ENCODE results near the gene KLHDC4. TPM values are rescaled to one million over a fixed set of nuclear protein-coding genes. Genes with fewer than 3 reads are reported as not detected.

The KLHDC4 gene
- total and polyA plus RNA-seq, 7 donors = 9.2 to 19.7 (median 14.7) TPM

GRCh38 chr16:87687998-87688529 lies 77.7 kb downstream of the KLHDC4 start:
- Histone ChIP-seq H3K9me3 (no peaks in the 10 kb centered on the region), H3K4me3 (no peak overlapping the region), H3K4me1 (no peaks in the 10 kb centered on the region), H3K27ac (no peak overlapping the region), H3K36me3 (ENCODE audit: insufficient read depth in 1 of 2, low read depth in 1 of 2) (no peaks in the 10 kb centered on the region), H3K27me3 (ENCODE audit: insufficient read depth in 3 of 3, low read length in 2 of 3) (peaks cover 0 to 56% (median 12%) of the 10 kb centered on the region in 3 donors)
- 78 to 81% (median 78%) methylated on average over 13 to 14 of the region's 14 CpGs for WGBS, 3 donors
- DNase-seq (no peak), ATAC-seq (no peak)
- no peak for TF ChIP-seq CTCF (IDR thresholded peaks at IDR 0.05)
- intact Hi-C loops (cut with DNase I) = no loop called here

- 55 to 60% (median 58%) methylated on average over 27 to 31 of the region's 31 CpGs for WGBS, 3 donors
- Histone ChIP-seq H3K27ac (no peak overlapping the region), H3K27me3 (ENCODE audit: insufficient read depth in 3 of 3, low read length in 2 of 3) (peaks cover 0 to 63% (median 14%) of the 10 kb centered on the region in 3 donors), H3K4me3 (no peak overlapping the region), H3K9me3 (no peaks in the 10 kb centered on the region), H3K36me3 (ENCODE audit: insufficient read depth in 1 of 2, low read depth in 1 of 2) (no peaks in the 10 kb centered on the region), H3K4me1 (no peaks in the 10 kb centered on the region)
- no peak for TF ChIP-seq CTCF (IDR thresholded peaks at IDR 0.05)
- intact Hi-C loops (cut with DNase I) = no loop called here
- ATAC-seq = no peak
- no peak for DNase-seq
Measured at GRCh38 chr16:87687126-87687910, 78.5 kb downstream of the KLHDC4 start.

GRCh38 chr16:87686697-87687096 lies 79.1 kb downstream of the KLHDC4 start:
- 61 to 76% (median 64%) methylated on average over 13 of the region's 13 CpGs for WGBS, 3 donors
- Histone ChIP-seq H3K27me3 (ENCODE audit: insufficient read depth in 3 of 3, low read length in 2 of 3) (peaks cover 0 to 69% (median 14%) of the 10 kb centered on the region in 3 donors), H3K4me3 (no peak overlapping the region), H3K4me1 (no peaks in the 10 kb centered on the region), H3K27ac (no peak overlapping the region), H3K9me3 (no peaks in the 10 kb centered on the region), H3K36me3 (ENCODE audit: insufficient read depth in 1 of 2, low read depth in 1 of 2) (no peaks in the 10 kb centered on the region)
- intact Hi-C loops (cut with DNase I) = no loop called here
- ATAC-seq = no peak
- TF ChIP-seq CTCF (IDR thresholded peaks at IDR 0.05) = no peak
- DNase-seq = no peak

GRCh38 chr16:87685766-87686165 lies 80.0 kb downstream of the KLHDC4 start:
- no peak for ATAC-seq
- H3K27me3 ChIP-seq (ENCODE audit: insufficient read depth in 3 of 3, low read length in 2 of 3) = peaks cover 0 to 69% (median 14%) of the 10 kb centered on the region in 3 donors

More at GRCh38 chr16:87685766-87686165, 80.0 kb downstream of the KLHDC4 start:
- Histone ChIP-seq H3K27ac (no peak overlapping the region), H3K4me1 (no peaks in the 10 kb centered on the region), H3K9me3 (no peaks in the 10 kb centered on the region), H3K4me3 (no peak overlapping the region), H3K36me3 (ENCODE audit: insufficient read depth in 1 of 2, low read depth in 1 of 2) (no peaks in the 10 kb centered on the region)
- intact Hi-C loops (cut with DNase I) = no loop called here
- DNase-seq = no peak
- TF ChIP-seq CTCF (IDR thresholded peaks at IDR 0.05) = no peak
- 57 to 63% (median 58%) methylated on average over 13 of the region's 13 CpGs for WGBS, 3 donors

All from psoas muscle (tissue), 8 donors.